SK-N-SH treated with all-trans-retinoic acid at 6 μM for 48 hours (cell line): ENCODE results near the gene FANCI.

Source experiments
- ATAC-seq: fragments of 200-7000 bp; cut with Tn5 transposase; 3 replicates; pipeline ENCODE4 v1.9.1; 2020; ENCODE audit warnings: mild to moderate bottlenecking, moderate library complexity
- CREB5 ChIP-seq: fragments of 250-450 bp; sonication (Bioruptor Pico); IDR thresholded peaks from 2 replicates; pipeline ENCODE4 v1.5.1; 2020; ENCODE audit warnings: low read depth, mild to moderate bottlenecking, moderate library complexity
- CSDC2 ChIP-seq: fragments of 250-450 bp; sonication (Bioruptor Pico); IDR thresholded peaks from 2 replicates; pipeline ENCODE4 v1.5.0; 2020; ENCODE audit warnings: mild to moderate bottlenecking, moderate library complexity
- CSRNP3 ChIP-seq: fragments of 250-450 bp; sonication (Bioruptor Pico); IDR thresholded peaks from 2 replicates; pipeline ENCODE4 v1.5.1; 2021; ENCODE audit warnings: mild to moderate bottlenecking, moderate library complexity
- ESRRG ChIP-seq: fragments of 250-450 bp; sonication (Bioruptor Pico); IDR thresholded peaks from 2 replicates; pipeline ENCODE4 v1.6.1; 2021; ENCODE audit warnings: mild to moderate bottlenecking
- GLIS3 ChIP-seq: fragments of 250-450 bp; sonication (Bioruptor Pico); IDR thresholded peaks from 2 replicates; pipeline ENCODE4 v1.5.0; 2020; ENCODE audit warnings: mild to moderate bottlenecking, moderate library complexity
- OSR1 ChIP-seq: fragments of 250-450 bp; sonication (Bioruptor Pico); IDR thresholded peaks from 2 replicates; pipeline ENCODE4 v1.8.0; 2022; ENCODE audit warnings: moderate library complexity, mild to moderate bottlenecking, inconsistent platforms
- PATZ1 ChIP-seq: fragments of 250-450 bp; sonication (Bioruptor Pico); IDR thresholded peaks from 2 replicates; pipeline ENCODE4 v1.8.0; 2020; ENCODE audit warnings: mild to moderate bottlenecking, moderate library complexity, borderline replicate concordance
- POU6F1 ChIP-seq: fragments of 250-450 bp; sonication (Bioruptor Pico); IDR thresholded peaks from 2 replicates; pipeline ENCODE4 v1.8.0; 2021; ENCODE audit warnings: low read depth, mild to moderate bottlenecking, moderate library complexity, borderline replicate concordance
- PPARA ChIP-seq: fragments of 250-450 bp; sonication (Bioruptor Pico); IDR thresholded peaks from 2 replicates; pipeline ENCODE4 v1.5.0; 2020; ENCODE audit warnings: mild to moderate bottlenecking, borderline replicate concordance
- RARB ChIP-seq: fragments of 250-450 bp; sonication (Bioruptor Pico); IDR thresholded peaks from 2 replicates; pipeline ENCODE4 v1.8.0; 2021; ENCODE audit warnings: mild to moderate bottlenecking, moderate library complexity
- SNAI2 ChIP-seq: fragments of 250-450 bp; sonication (Bioruptor Pico); IDR thresholded peaks from 2 replicates; pipeline ENCODE4 v1.5.0; 2020; ENCODE audit warnings: mild to moderate bottlenecking, moderate library complexity
- TOX ChIP-seq: fragments of 250-450 bp; sonication (Bioruptor Pico); IDR thresholded peaks from 2 replicates; pipeline ENCODE4 v1.8.0; 2021; ENCODE audit warnings: mild to moderate bottlenecking, moderate library complexity, borderline replicate concordance
- TSHZ2 ChIP-seq: fragments of 250-450 bp; sonication (Bioruptor Pico); IDR thresholded peaks from 2 replicates; pipeline ENCODE4 v1.5.0; 2020; ENCODE audit warnings: mild to moderate bottlenecking, moderate library complexity
- ZC3H10 ChIP-seq: fragments of 250-450 bp; sonication (Bioruptor Pico); IDR thresholded peaks from 2 replicates; pipeline ENCODE4 v1.5.1; 2021; ENCODE audit warnings: mild to moderate bottlenecking, moderate library complexity
- ZFP3 ChIP-seq: fragments of 250-450 bp; sonication (Bioruptor Pico); IDR thresholded peaks from 2 replicates; pipeline ENCODE4 v1.5.0; 2020; ENCODE audit warnings: mild to moderate bottlenecking, moderate library complexity
- ZNF565 ChIP-seq: fragments of 450-650 bp; formaldehyde crosslinking; conservative IDR thresholded peaks from 2 replicates; pipeline ENCODE4 v1.5.0; 2020; ENCODE audit warnings: low read depth, mild to moderate bottlenecking, moderate library complexity
- ZNF70 ChIP-seq: fragments of 450-650 bp; formaldehyde crosslinking; IDR thresholded peaks from 2 replicates; pipeline ENCODE4 v1.5.0; 2020; ENCODE audit warnings: mild to moderate bottlenecking, moderate library complexity

The FANCI gene

GRCh38 chr15:89225588-89225987, 18.2 kb upstream of the FANCI start:
- ATAC-seq, result no peak
- TF ChIP-seq CSRNP3 (CRISPR knock-in tag), result no peak
- TF ChIP-seq CSDC2 (CRISPR knock-in tag), result no peak
- no peak for TF ChIP-seq ZNF70 (CRISPR knock-in tag)
- no peak for TF ChIP-seq PATZ1 (CRISPR knock-in tag)
- no peak for TF ChIP-seq RARB (CRISPR knock-in tag)
- TF ChIP-seq POU6F1, result no peak
- TF ChIP-seq TOX (CRISPR knock-in tag), result no peak
- no peak for TF ChIP-seq ZC3H10 (CRISPR knock-in tag)
- no peak for TF ChIP-seq SNAI2 (CRISPR knock-in tag)
- no peak for TF ChIP-seq ZFP3 (CRISPR knock-in tag)
- TF ChIP-seq ESRRG (CRISPR knock-in tag), result no peak
- TF ChIP-seq PPARA (CRISPR knock-in tag), result no peak
- TF ChIP-seq CREB5, result no peak
- no peak for TF ChIP-seq ZNF565 (CRISPR knock-in tag)
- TF ChIP-seq OSR1 (CRISPR knock-in tag), result no peak
- no peak for TF ChIP-seq GLIS3 (CRISPR knock-in tag)
- TF ChIP-seq, all 23 proteins: peak for 0

- no peak for ATAC-seq
- TF ChIP-seq PPARA (CRISPR knock-in tag) (no peak), CSDC2 (CRISPR knock-in tag) (no peak), ZNF70 (CRISPR knock-in tag) (no peak), TSHZ2 (no peak), ZC3H10 (CRISPR knock-in tag) (no peak), POU6F1 (no peak), ZNF565 (CRISPR knock-in tag) (no peak), PATZ1 (CRISPR knock-in tag) (no peak)
Measured at GRCh38 chr15:89226359-89227221, 17.2 kb upstream of the FANCI start.
